ENCODE data around the gene MAMDC4. TPM values are rescaled to one million over a fixed set of nuclear protein-coding genes. Genes with fewer than 3 reads are reported as not detected.

Gene MAMDC4
- total and polyA plus RNA-seq, 2 of the 13 experiments (the other 11 are each of a cell fraction or from before 2014, with no cell fraction given), result 6.0 to 6.8 TPM

GRCh38 chr9:136862849-136863622 lies 10.9 kb downstream of the MAMDC4 start (continued):
- TF ChIP-seq THAP9 (CRISPR knock-in tag; IDR thresholded peaks at IDR 0.05; ENCODE audit: borderline replicate concordance) (no peak), KDM4B (CRISPR knock-in tag; IDR thresholded peaks at IDR 0.05) (no peak), ZGPAT (CRISPR knock-in tag; IDR thresholded peaks at IDR 0.05) (no peak)

- H3K27ac ChIP-seq (ENCODE audit: extremely low read length, insufficient read depth, low read length), result no peak overlapping the region
- ATAC-seq, result no peak
- H3K4me2 ChIP-seq (ENCODE audit: low read depth, low read length), result no peak overlapping the region
- no peak overlapping the region for H2AFZ ChIP-seq (ENCODE audit: low read length)
- H3K4me1 ChIP-seq (ENCODE audit: insufficient read depth, low read length), result peaks cover 49% of the 10 kb centered on the region
- H3K4me3 ChIP-seq (replicated peaks in 1 of 3; ENCODE audit: insufficient read depth in 1 of 3, low read depth in 2 of 3, low read length in 3 of 3), result no peak overlapping the region
- peaks cover 20% of the 10 kb centered on the region for H3K79me2 ChIP-seq (ENCODE audit: insufficient read depth, low read length)
- FAIRE-seq, result no peak
- no peak for DNase-seq (ENCODE audit: low spot score)
- ChIA-PET CTCF (ENCODE audit: low intra/inter-chr PET ratio, low total read pairs) (no interaction called here), POLR2A (interaction anchor here (1.3 kb wide), 1 partner anchor 19 kb away, joined by 6 read pairs; no protein-coding TSS in a partner anchor)
- H3K9me3 ChIP-seq (ENCODE audit: low read length), result no peaks in the 10 kb centered on the region
- intact Hi-C loops (cut with micrococcal nuclease; ENCODE audit: unreplicated experiment), result no loop called here
- WGBS (ENCODE audit: low lambda C conversion rate), result 100% methylated on average over 6 of the region's 12 CpGs
- H3K27me3 ChIP-seq (ENCODE audit: control insufficient read depth in 1 of 2, insufficient read depth in 2 of 2, low read length in 2 of 2), result no peaks in the 10 kb centered on the region
- 0 out of 2 replicates have a peak, but pooled peaks cover 7% of the 10 kb centered on the region for H4K20me1 ChIP-seq (ENCODE audit: insufficient read depth, low read length)
- in situ Hi-C loops (cut with HindIII; ENCODE audit: extremely low pct_ligation_motif_present, low pct_unique_long_range_greater_than_20kb), result no loop called here
- H3K9ac ChIP-seq (ENCODE audit: insufficient read depth, low read depth, low read length), result no peak overlapping the region
- peaks cover 17 to 37% of the 10 kb centered on the region in 2 experiments for H3K36me3 ChIP-seq (replicated peaks in 1 of 2; ENCODE audit: control insufficient read depth in 1 of 2, insufficient read depth in 2 of 2, low read length in 2 of 2)
- BruUV-seq (replicated peaks), result no TSS peak
- TF ChIP-seq U2AF2 (IDR thresholded peaks at IDR 0.05; ENCODE audit: low read depth, low read length), result no peak
- TF ChIP-seq ELK4 (CRISPR knock-in tag; IDR thresholded peaks at IDR 0.05; ENCODE audit: borderline replicate concordance), result no peak
- TF ChIP-seq KLF12 (CRISPR knock-in tag; IDR thresholded peaks at IDR 0.05; ENCODE audit: borderline replicate concordance), result no peak
- TF ChIP-seq ZNF660 (CRISPR knock-in tag; IDR thresholded peaks at IDR 0.05; ENCODE audit: borderline replicate concordance, low read depth), result no peak
- no peak for TF ChIP-seq SSRP1 (CRISPR knock-in tag; IDR thresholded peaks at IDR 0.05)
- no peak for TF ChIP-seq STAG1 (CRISPR knock-in tag; IDR thresholded peaks at IDR 0.05)
- TF ChIP-seq IKZF4 (CRISPR knock-in tag; IDR thresholded peaks at IDR 0.05; ENCODE audit: borderline replicate concordance, low read depth, not compliant biosample characterization), result no peak
- no peak for TF ChIP-seq REL (CRISPR knock-in tag; conservative IDR thresholded peaks at IDR 0.05)
Measured at GRCh38 chr9:136863623-136864273, 11.6 kb downstream of the MAMDC4 start.
